Measurements from ENCODE around the gene SLC2A8. TPM values are rescaled to one million over a fixed set of nuclear protein-coding genes. Genes with fewer than 3 reads are reported as not detected.

Gene SLC2A8
- total and polyA plus RNA-seq, 5 donors from 2014 or later: 5.5 to 15.6 (median 10.0) TPM

- H3K27ac ChIP-seq (ENCODE audit: insufficient read depth, low read length, poor library complexity, severe bottlenecking): no peak overlapping the region
- no peak overlapping the region for H3K4me3 ChIP-seq (ENCODE audit: low read depth, low read length)
- H3K27ac Mint-ChIP-seq: no peak overlapping the region
- H3K4me1 Mint-ChIP-seq: peaks cover 6 to 24% (median 12%) of the 10 kb centered on the region in 4 donors
- H3K4me1 ChIP-seq (ENCODE audit: control insufficient read depth, insufficient read depth, low read length, poor library complexity, severe bottlenecking): peaks cover 25% of the 10 kb centered on the region
- H3K27me3 Mint-ChIP-seq: peaks cover 47% of the 10 kb centered on the region
- H3K36me3 Mint-ChIP-seq: no peaks in the 10 kb centered on the region
- DNase-seq (no peak), ATAC-seq (ENCODE audit: low read depth in 2 of 2) (no peak)
- H3K27me3 ChIP-seq (ENCODE audit: control insufficient read depth, insufficient read depth, low read length): peaks cover 8% of the 10 kb centered on the region
- H3K9me3 Mint-ChIP-seq: peaks cover 0 to 1% (median 0%) of the 10 kb centered on the region in 7 donors
- peak overlapping the region; percentile 71 to 85 (median 74) for H3K4me3 Mint-ChIP-seq
- no peaks in the 10 kb centered on the region for H3K9me3 ChIP-seq (ENCODE audit: control insufficient read depth in 2 of 2, low read length in 2 of 2)
- no peaks in the 10 kb centered on the region for H3K36me3 ChIP-seq (ENCODE audit: control insufficient read depth, insufficient read depth, low read length)
Measured at GRCh38 chr9:127398275-127398647, 1.3 kb downstream of the SLC2A8 start.

GRCh38 chr9:127398715-127399400, 1.9 kb downstream of the SLC2A8 start:
- DNase-seq (no peak), ATAC-seq (ENCODE audit: low read depth in 2 of 2) (no peak)
- peaks cover 0 to 1% (median 0%) of the 10 kb centered on the region in 7 donors for H3K9me3 Mint-ChIP-seq
- H3K4me3 ChIP-seq (ENCODE audit: low read depth, low read length): no peak overlapping the region
- H3K36me3 Mint-ChIP-seq: no peaks in the 10 kb centered on the region
- no peak overlapping the region for H3K27ac ChIP-seq (ENCODE audit: insufficient read depth, low read length, poor library complexity, severe bottlenecking)
- no peaks in the 10 kb centered on the region for H3K36me3 ChIP-seq (ENCODE audit: control insufficient read depth, insufficient read depth, low read length)
- peaks cover 25% of the 10 kb centered on the region for H3K4me1 ChIP-seq (ENCODE audit: control insufficient read depth, insufficient read depth, low read length, poor library complexity, severe bottlenecking)
- H3K27ac Mint-ChIP-seq: no peak overlapping the region
- H3K27me3 Mint-ChIP-seq: peaks cover 44% of the 10 kb centered on the region
- peaks cover 8% of the 10 kb centered on the region for H3K27me3 ChIP-seq (ENCODE audit: control insufficient read depth, insufficient read depth, low read length)
- H3K4me1 Mint-ChIP-seq: peaks cover 6 to 24% (median 12%) of the 10 kb centered on the region in 4 donors
- H3K4me3 Mint-ChIP-seq: peak overlapping the region; percentile 71 to 85 (median 74)
- no peaks in the 10 kb centered on the region for H3K9me3 ChIP-seq (ENCODE audit: control insufficient read depth in 2 of 2, low read length in 2 of 2)

- peaks cover 37% of the 10 kb centered on the region for H3K27me3 Mint-ChIP-seq
- Histone ChIP-seq H3K27me3 (ENCODE audit: control insufficient read depth, insufficient read depth, low read length) (peaks cover 3% of the 10 kb centered on the region), H3K36me3 (ENCODE audit: control insufficient read depth, insufficient read depth, low read length) (no peaks in the 10 kb centered on the region), H3K27ac (ENCODE audit: insufficient read depth, low read length, poor library complexity, severe bottlenecking) (no peak overlapping the region), H3K4me1 (ENCODE audit: control insufficient read depth, insufficient read depth, low read length, poor library complexity, severe bottlenecking) (peaks cover 25% of the 10 kb centered on the region), H3K4me3 (ENCODE audit: low read depth, low read length) (no peak overlapping the region), H3K9me3 (ENCODE audit: control insufficient read depth in 2 of 2, low read length in 2 of 2) (no peaks in the 10 kb centered on the region)
- no peak overlapping the region for H3K27ac Mint-ChIP-seq
- no peak overlapping the region for H3K4me3 Mint-ChIP-seq
- peaks cover 6 to 24% (median 12%) of the 10 kb centered on the region in 4 donors for H3K4me1 Mint-ChIP-seq
- peaks cover 0 to 1% (median 0%) of the 10 kb centered on the region in 7 donors for H3K9me3 Mint-ChIP-seq
- ATAC-seq (ENCODE audit: low read depth in 2 of 2): no peak
- H3K36me3 Mint-ChIP-seq: no peaks in the 10 kb centered on the region
- no peak for DNase-seq
Measured at GRCh38 chr9:127399736-127400269, 2.8 kb downstream of the SLC2A8 start.

DNA sequence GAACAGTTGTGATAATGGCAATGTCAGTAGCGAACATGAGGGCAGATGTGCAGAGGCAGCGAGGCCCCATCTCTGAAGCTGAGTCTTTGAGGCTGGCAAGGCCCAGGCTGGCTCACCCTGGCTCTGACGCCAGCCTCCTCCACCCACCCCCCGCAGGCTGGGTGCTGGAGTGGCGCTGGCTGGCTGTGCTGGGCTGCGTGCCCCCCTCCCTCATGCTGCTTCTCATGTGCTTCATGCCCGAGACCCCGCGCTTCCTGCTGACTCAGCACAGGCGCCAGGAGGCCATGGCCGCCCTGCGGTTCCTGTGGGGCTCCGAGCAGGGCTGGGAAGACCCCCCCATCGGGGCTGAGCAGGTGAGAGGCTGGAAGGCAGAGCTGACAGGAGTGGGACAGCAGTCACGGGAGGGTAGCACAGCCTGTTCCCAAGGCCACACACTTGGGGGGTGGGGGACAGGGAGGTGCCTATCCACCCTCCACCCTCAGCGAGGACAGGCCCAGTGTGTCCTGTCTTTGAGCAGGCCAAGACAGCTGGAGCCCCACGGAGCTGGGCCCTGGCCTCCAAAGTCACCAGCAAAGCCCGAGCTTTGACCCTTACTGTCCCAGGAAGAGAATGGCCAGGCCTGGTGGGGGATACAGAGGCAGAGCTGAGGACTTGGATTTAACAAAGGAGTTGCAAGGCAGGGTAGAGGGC, 5.6 kb downstream of the SLC2A8 start:
- Mint-ChIP-seq H3K36me3 (no peaks in the 10 kb centered on the region), H3K27me3 (peaks cover 26% of the 10 kb centered on the region), H3K4me1 (peaks cover 0 to 13% (median 3%) of the 10 kb centered on the region in 4 donors), H3K4me3 (peak overlapping the region in 1 of 4 donors; percentile 75), H3K27ac (no peak overlapping the region), H3K9me3 (peaks cover 0 to 1% (median 0%) of the 10 kb centered on the region in 7 donors)
- no peak for ATAC-seq (ENCODE audit: low read depth in 2 of 2)
- Histone ChIP-seq H3K27ac (ENCODE audit: insufficient read depth, low read length, poor library complexity, severe bottlenecking) (no peak overlapping the region), H3K9me3 (ENCODE audit: control insufficient read depth in 2 of 2, low read length in 2 of 2) (no peaks in the 10 kb centered on the region), H3K27me3 (ENCODE audit: control insufficient read depth, insufficient read depth, low read length) (peaks cover 2% of the 10 kb centered on the region), H3K4me3 (ENCODE audit: low read depth, low read length) (no peak overlapping the region), H3K4me1 (ENCODE audit: control insufficient read depth, insufficient read depth, low read length, poor library complexity, severe bottlenecking) (peaks cover 12% of the 10 kb centered on the region), H3K36me3 (ENCODE audit: control insufficient read depth, insufficient read depth, low read length) (no peaks in the 10 kb centered on the region)
- no peak for DNase-seq

DNA sequence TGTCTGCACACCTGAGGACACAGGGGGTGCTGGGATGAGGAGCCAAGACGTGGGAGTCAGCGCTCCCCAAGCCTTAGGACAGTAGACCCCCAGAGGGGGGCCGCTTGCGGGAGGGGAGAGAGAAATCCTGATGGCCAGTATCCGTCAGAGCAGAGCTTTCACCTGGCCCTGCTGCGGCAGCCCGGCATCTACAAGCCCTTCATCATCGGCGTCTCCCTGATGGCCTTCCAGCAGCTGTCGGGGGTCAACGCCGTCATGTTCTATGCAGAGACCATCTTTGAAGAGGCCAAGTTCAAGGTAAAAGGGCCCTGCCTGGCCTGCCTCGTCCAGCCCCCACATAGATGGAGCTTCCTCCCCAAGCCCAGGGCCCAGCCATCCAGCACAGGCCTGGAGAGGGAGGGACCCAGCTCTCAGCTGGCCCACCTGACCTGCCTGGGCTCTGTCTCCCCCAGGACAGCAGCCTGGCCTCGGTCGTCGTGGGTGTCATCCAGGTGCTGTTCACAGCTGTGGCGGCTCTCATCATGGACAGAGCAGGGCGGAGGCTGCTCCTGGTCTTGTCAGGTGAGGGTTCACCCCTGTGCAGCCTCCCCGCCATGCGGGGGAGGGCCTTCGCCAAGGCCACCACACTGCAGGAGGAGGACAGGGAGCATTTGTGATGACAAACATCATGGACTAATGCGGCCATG, 6.7 kb downstream of the SLC2A8 start:
- H3K27ac ChIP-seq (ENCODE audit: insufficient read depth, low read length, poor library complexity, severe bottlenecking): no peak overlapping the region
- H3K4me3 ChIP-seq (ENCODE audit: low read depth, low read length): no peak overlapping the region
- Mint-ChIP-seq H3K27ac (no peak overlapping the region), H3K27me3 (peaks cover 19% of the 10 kb centered on the region), H3K4me3 (no peak overlapping the region), H3K36me3 (no peaks in the 10 kb centered on the region), H3K4me1 (peaks cover 0 to 5% (median under 1%) of the 10 kb centered on the region in 4 donors), H3K9me3 (peaks cover 0 to 1% (median 0%) of the 10 kb centered on the region in 7 donors)
- ATAC-seq (ENCODE audit: low read depth in 2 of 2) (no peak), DNase-seq (no peak)
- peaks cover under 1% of the 10 kb centered on the region for H3K4me1 ChIP-seq (ENCODE audit: control insufficient read depth, insufficient read depth, low read length, poor library complexity, severe bottlenecking)
- H3K9me3 ChIP-seq (ENCODE audit: control insufficient read depth in 2 of 2, low read length in 2 of 2): no peaks in the 10 kb centered on the region
- no peaks in the 10 kb centered on the region for H3K36me3 ChIP-seq (ENCODE audit: control insufficient read depth, insufficient read depth, low read length)
- H3K27me3 ChIP-seq (ENCODE audit: control insufficient read depth, insufficient read depth, low read length): peaks cover 2% of the 10 kb centered on the region

DNA sequence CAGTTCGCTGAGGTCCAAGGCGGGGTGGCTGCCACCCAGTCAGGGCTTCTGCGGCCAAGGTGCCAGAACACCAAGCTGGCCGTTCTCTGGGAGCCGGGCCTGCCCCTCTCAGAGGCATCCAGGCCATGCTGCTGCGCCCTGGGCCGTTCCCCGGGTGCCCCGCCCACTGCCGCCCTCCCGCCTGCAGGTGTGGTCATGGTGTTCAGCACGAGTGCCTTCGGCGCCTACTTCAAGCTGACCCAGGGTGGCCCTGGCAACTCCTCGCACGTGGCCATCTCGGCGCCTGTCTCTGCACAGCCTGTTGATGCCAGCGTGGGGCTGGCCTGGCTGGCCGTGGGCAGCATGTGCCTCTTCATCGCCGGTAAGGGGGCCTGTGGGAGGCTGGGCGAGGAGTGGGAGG, 7.7 kb downstream of the SLC2A8 start:
- ATAC-seq (ENCODE audit: low read depth in 2 of 2): peak in 1 of 2 donors; percentile 13
- no peak overlapping the region for H3K4me3 ChIP-seq (ENCODE audit: low read depth, low read length)
- Mint-ChIP-seq H3K9me3 (peaks cover 0 to 1% (median 0%) of the 10 kb centered on the region in 7 donors), H3K27me3 (peaks cover 13% of the 10 kb centered on the region), H3K4me3 (no peak overlapping the region), H3K4me1 (peaks cover 0 to 2% (median 0%) of the 10 kb centered on the region in 4 donors), H3K27ac (no peak overlapping the region), H3K36me3 (no peaks in the 10 kb centered on the region)
- peaks cover 2% of the 10 kb centered on the region for H3K27me3 ChIP-seq (ENCODE audit: control insufficient read depth, insufficient read depth, low read length)
- no peak overlapping the region for H3K27ac ChIP-seq (ENCODE audit: insufficient read depth, low read length, poor library complexity, severe bottlenecking)
- H3K36me3 ChIP-seq (ENCODE audit: control insufficient read depth, insufficient read depth, low read length): no peaks in the 10 kb centered on the region
- no peaks in the 10 kb centered on the region for H3K4me1 ChIP-seq (ENCODE audit: control insufficient read depth, insufficient read depth, low read length, poor library complexity, severe bottlenecking)
- DNase-seq: no peak
- H3K9me3 ChIP-seq (ENCODE audit: control insufficient read depth in 2 of 2, low read length in 2 of 2): no peaks in the 10 kb centered on the region

- Mint-ChIP-seq H3K9me3 (peaks cover 0 to 1% (median 0%) of the 10 kb centered on the region in 7 donors), H3K4me3 (no peak overlapping the region), H3K4me1 (no peaks in the 10 kb centered on the region), H3K27me3 (peaks cover 13% of the 10 kb centered on the region), H3K27ac (no peak overlapping the region), H3K36me3 (no peaks in the 10 kb centered on the region)
- DNase-seq (no peak), ATAC-seq (ENCODE audit: low read depth in 2 of 2) (no peak)
- no peak overlapping the region for H3K4me3 ChIP-seq (ENCODE audit: low read depth, low read length)
- no peaks in the 10 kb centered on the region for H3K27me3 ChIP-seq (ENCODE audit: control insufficient read depth, insufficient read depth, low read length)
- H3K9me3 ChIP-seq (ENCODE audit: control insufficient read depth in 2 of 2, low read length in 2 of 2): no peaks in the 10 kb centered on the region
- no peak overlapping the region for H3K27ac ChIP-seq (ENCODE audit: insufficient read depth, low read length, poor library complexity, severe bottlenecking)
- H3K4me1 ChIP-seq (ENCODE audit: control insufficient read depth, insufficient read depth, low read length, poor library complexity, severe bottlenecking): no peaks in the 10 kb centered on the region
- no peaks in the 10 kb centered on the region for H3K36me3 ChIP-seq (ENCODE audit: control insufficient read depth, insufficient read depth, low read length)
Measured at GRCh38 chr9:127405344-127406125, 8.6 kb downstream of the SLC2A8 start.
